H9 (cell line): Measurements from ENCODE around the gene CERKL. TPM values are rescaled to one million over a fixed set of nuclear protein-coding genes. Genes with fewer than 3 reads are reported as not detected.

Experiments
- DNase-seq: peaks from one replicate; pipeline ENCODE4 v3.0.0-alpha.2; 2017
- H2AFZ ChIP-seq: one replicate; pipeline ENCODE4 v1.6.1; 2013; ENCODE audit warnings: mild to moderate bottlenecking, low read length, control low read depth, moderate library complexity
- H2AK5ac ChIP-seq: 2 replicates; pipeline ENCODE4 v1.6.1; 2013; ENCODE audit warnings: low read length, control low read depth, mixed read lengths; ENCODE audit not compliant: insufficient read length
- H2BK120ac ChIP-seq: one replicate; pipeline ENCODE4 v1.6.1; 2013; ENCODE audit warnings: low read depth, mild to moderate bottlenecking, low read length, control low read depth, inconsistent platforms; ENCODE audit not compliant: poor library complexity, severe bottlenecking
- H2BK12ac ChIP-seq: 2 replicates; pipeline ENCODE4 v1.6.1; 2013; ENCODE audit warnings: low read length, control low read depth, mixed read lengths, low read depth; ENCODE audit not compliant: insufficient read length
- H2BK15ac ChIP-seq: 2 replicates; pipeline ENCODE4 v1.6.1; 2013; ENCODE audit warnings: low read depth, low read length, control low read depth
- H2BK20ac ChIP-seq: one replicate; pipeline ENCODE4 v1.6.1; 2013; ENCODE audit warnings: low read depth, mild to moderate bottlenecking, low read length, control low read depth, inconsistent platforms; ENCODE audit not compliant: poor library complexity, severe bottlenecking
- H2BK5ac ChIP-seq: 2 replicates; pipeline ENCODE4 v1.6.1; 2013; ENCODE audit warnings: low read length, control low read depth, mixed read lengths; ENCODE audit not compliant: insufficient read length
- H3K14ac ChIP-seq: 2 replicates; pipeline ENCODE4 v1.6.1; 2013; ENCODE audit warnings: low read length, control low read depth; ENCODE audit not compliant: insufficient read depth
- H3K18ac ChIP-seq: 2 replicates; pipeline ENCODE4 v1.6.1; 2013; ENCODE audit warnings: low read depth, mild to moderate bottlenecking, mixed read lengths, low read length, control low read depth; ENCODE audit not compliant: insufficient read length
- H3K23ac ChIP-seq: 2 replicates; pipeline ENCODE4 v1.6.1; 2013; ENCODE audit warnings: low read length, control low read depth, mixed read lengths, low read depth; ENCODE audit not compliant: insufficient read length
- H3K23me2 ChIP-seq: 2 replicates; pipeline ENCODE4 v1.6.1; 2013; ENCODE audit warnings: low read depth, mild to moderate bottlenecking, mixed read lengths, low read length, control low read depth; ENCODE audit not compliant: insufficient read length, poor library complexity, severe bottlenecking
- H3K27ac ChIP-seq: 2 replicates; pipeline ENCODE4 v1.5.1; 2013; ENCODE audit warnings: low read length, control low read depth, mixed read lengths, low read depth; ENCODE audit not compliant: insufficient read length
- H3K27me3 ChIP-seq: 2 replicates; pipeline ENCODE4 v1.6.1; 2013; ENCODE audit warnings: low read length, control low read depth, inconsistent platforms; ENCODE audit not compliant: insufficient read depth
- H3K4ac ChIP-seq: 2 replicates; pipeline ENCODE4 v1.6.1; 2013; ENCODE audit warnings: low read depth, mild to moderate bottlenecking, control low read depth, inconsistent platforms, low read length, moderate library complexity
- H3K4me1 ChIP-seq: 2 replicates; pipeline ENCODE4 v1.6.1; 2013; ENCODE audit warnings: low read length, control low read depth, inconsistent platforms; ENCODE audit not compliant: insufficient read depth
- H3K4me2 ChIP-seq: 2 replicates; pipeline ENCODE4 v1.6.1; 2013; ENCODE audit warnings: low read length, control low read depth, mixed read lengths; ENCODE audit not compliant: insufficient read length, insufficient read depth
- H3K56ac ChIP-seq: 2 replicates; pipeline ENCODE4 v1.6.1; 2013; ENCODE audit warnings: low read depth, mild to moderate bottlenecking, mixed read lengths, low read length, control low read depth; ENCODE audit not compliant: insufficient read length
- H3K79me1 ChIP-seq: 2 replicates; pipeline ENCODE4 v1.6.1; 2013; ENCODE audit warnings: low read depth, mild to moderate bottlenecking, moderate library complexity, low read length, control low read depth, inconsistent platforms; ENCODE audit not compliant: insufficient read depth, poor library complexity, severe bottlenecking
- H3K79me2 ChIP-seq: 2 replicates; pipeline ENCODE4 v1.6.1; 2013; ENCODE audit warnings: low read length, control low read depth, inconsistent platforms; ENCODE audit not compliant: insufficient read depth
- H3K9ac ChIP-seq: 2 replicates; pipeline ENCODE4 v1.6.1; 2013; ENCODE audit warnings: low read length, control low read depth, mixed read lengths; ENCODE audit not compliant: insufficient read length; ENCODE audit errors: extremely low read depth
- H3K9me3 ChIP-seq: one replicate; pipeline ENCODE4 v1.6.1; 2013; ENCODE audit warnings: low read depth, low read length, inconsistent platforms; ENCODE audit not compliant: control insufficient read depth
- H3T11ph ChIP-seq: one replicate; pipeline ENCODE4 v1.6.1; 2013; ENCODE audit warnings: mild to moderate bottlenecking, low read length, control low read depth, inconsistent platforms
- H4K20me1 ChIP-seq: one replicate; pipeline ENCODE4 v1.6.1; 2013; ENCODE audit not compliant: control insufficient read depth, insufficient read length, insufficient read depth
- H4K5ac ChIP-seq: 2 replicates; pipeline ENCODE4 v1.6.1; 2013; ENCODE audit warnings: low read depth, mild to moderate bottlenecking, mixed read lengths, low read length, control low read depth; ENCODE audit not compliant: insufficient read length
- H4K8ac ChIP-seq: replicated peaks from 2 replicates; pipeline ENCODE4 v1.6.1; 2013; ENCODE audit warnings: low read length, control low read depth, mixed read lengths, low read depth; ENCODE audit not compliant: insufficient read length
- H4K91ac ChIP-seq: 2 replicates; pipeline ENCODE4 v1.6.1; 2013; ENCODE audit warnings: low read depth, mild to moderate bottlenecking, moderate library complexity, mixed read lengths, low read length, control low read depth; ENCODE audit not compliant: insufficient read length
- H3K27ac Mint-ChIP-seq, 3 experiments: 2 replicates in 2 of 3; 3 replicates in 1 of 3; pipeline ENCODE4 v1.8.0; 2020 to 2021; ENCODE audit warnings: mixed read lengths in 3 of 3, mild to moderate bottlenecking in 1 of 3, moderate library complexity in 1 of 3
- H3K27me3 Mint-ChIP-seq: 2 replicates; pipeline ENCODE4 v1.8.0; 2021; ENCODE audit warnings: low read depth, mild to moderate bottlenecking, moderate library complexity, mixed read lengths
- H3K36me3 Mint-ChIP-seq, 3 experiments: 2 replicates in 2 of 3; 3 replicates in 1 of 3; pipeline ENCODE4 v1.8.0; 2020 to 2021; ENCODE audit warnings: low read depth in 3 of 3, mixed read lengths in 3 of 3; ENCODE audit not compliant: insufficient read depth in 1 of 3
- H3K4me1 Mint-ChIP-seq, 2 experiments: 2 replicates each; pipeline ENCODE4 v1.8.0; 2020; ENCODE audit warnings: mixed read lengths in 2 of 2
- H3K4me3 Mint-ChIP-seq, 2 experiments: 2 replicates in 1 of 2; 3 replicates in 1 of 2; pipeline ENCODE4 v1.8.0; 2020 to 2021; ENCODE audit warnings: mild to moderate bottlenecking in 2 of 2, mixed read lengths in 2 of 2, moderate library complexity in 1 of 2
- H3K9me3 Mint-ChIP-seq, 2 experiments: 2 replicates in 1 of 2; 3 replicates in 1 of 2; pipeline ENCODE4 v1.8.0; 2020; ENCODE audit warnings: mild to moderate bottlenecking in 2 of 2, mixed read lengths in 2 of 2, moderate library complexity in 1 of 2
- CTCF ChIP-seq: fragments of 200-600 bp; sonication (generic); conservative IDR thresholded peaks from 3 replicates; pipeline ENCODE4 v1.8.0; 2021; ENCODE audit warnings: antibody characterized with exemption, mild to moderate bottlenecking
- WGBS: extraction: QIAGEN DNeasy Blood & Tissue Kit; methylation state at CpG from one replicate; pipeline ENCODE4 v1.1.7; 2013; ENCODE audit warnings: missing lambda C conversion rate, low lambda C conversion rate, mixed read lengths; ENCODE audit not compliant: insufficient read length; ENCODE audit errors: extremely low coverage; 5-methylcytosine and 5-hydroxymethylcytosine counted together
- total RNA-seq: library from RNA; stranded (reverse); gene quantifications from 2 replicates; pipeline ENCODE4 v1.2.1, GENCODE V29; 2021

Gene CERKL
- total RNA-seq, 1 experiment from 2014 or later = not detected

- Histone ChIP-seq H3K4me1 (no peaks in the 10 kb centered on the region), H2AK5ac (no peak overlapping the region), H4K91ac (no peak overlapping the region), H2BK20ac (no peak overlapping the region), H3K4me2 (no peak overlapping the region), H4K20me1 (no peaks in the 10 kb centered on the region), H4K8ac (no peak overlapping the region), H3K9me3 (no peaks in the 10 kb centered on the region), H2BK120ac (no peak overlapping the region), H3K4ac (no peak overlapping the region), H3K27ac (no peak overlapping the region), H2BK12ac (no peak overlapping the region), H3K23ac (no peak overlapping the region), H3T11ph (no peak overlapping the region), H3K27me3 (no peaks in the 10 kb centered on the region), H3K14ac (no peak overlapping the region), H2BK5ac (no peak overlapping the region), H3K79me1 (no peaks in the 10 kb centered on the region), H3K9ac (no peak overlapping the region), H2BK15ac (no peak overlapping the region), H3K18ac (no peak overlapping the region), H3K79me2 (no peaks in the 10 kb centered on the region), H4K5ac (no peak overlapping the region), H2AFZ (no peak overlapping the region), H3K23me2 (no peaks in the 10 kb centered on the region), H3K56ac (no peak overlapping the region)
- Mint-ChIP-seq H3K27me3 (no peaks in the 10 kb centered on the region; the same call in 1 of the 2 replicates), H3K27ac (no peak overlapping the region), H3K4me3 (no peak overlapping the region), H3K9me3 (peaks cover 4 to 5% of the 10 kb centered on the region in 2 experiments), H3K36me3 (peaks cover 2 to 8% (median 2%) of the 10 kb centered on the region in 3 experiments; a peak in 5 of 7 replicates), H3K4me1 (no peaks in the 10 kb centered on the region)
- DNase-seq = no peak
- no CpG with 5 or more reads among the region's 1 CpG for WGBS
- TF ChIP-seq CTCF = no peak
These were observed 54.9 kb downstream of the CERKL start for GRCh38 chr2:181602017-181602416.
